ENCODE measurements around the gene CREM. TPM values are rescaled to one million over a fixed set of nuclear protein-coding genes. Genes with fewer than 3 reads are reported as not detected.
"Not testable (repeated sequence)": the region's sequence is repeated elsewhere in the genome, so short reads cannot be mapped to it uniquely, and the experiment has no call there.

The CREM gene
- 57.6 TPM for polyA plus RNA-seq (2012; ENCODE audit: low read depth, missing spikeins)

DNA sequence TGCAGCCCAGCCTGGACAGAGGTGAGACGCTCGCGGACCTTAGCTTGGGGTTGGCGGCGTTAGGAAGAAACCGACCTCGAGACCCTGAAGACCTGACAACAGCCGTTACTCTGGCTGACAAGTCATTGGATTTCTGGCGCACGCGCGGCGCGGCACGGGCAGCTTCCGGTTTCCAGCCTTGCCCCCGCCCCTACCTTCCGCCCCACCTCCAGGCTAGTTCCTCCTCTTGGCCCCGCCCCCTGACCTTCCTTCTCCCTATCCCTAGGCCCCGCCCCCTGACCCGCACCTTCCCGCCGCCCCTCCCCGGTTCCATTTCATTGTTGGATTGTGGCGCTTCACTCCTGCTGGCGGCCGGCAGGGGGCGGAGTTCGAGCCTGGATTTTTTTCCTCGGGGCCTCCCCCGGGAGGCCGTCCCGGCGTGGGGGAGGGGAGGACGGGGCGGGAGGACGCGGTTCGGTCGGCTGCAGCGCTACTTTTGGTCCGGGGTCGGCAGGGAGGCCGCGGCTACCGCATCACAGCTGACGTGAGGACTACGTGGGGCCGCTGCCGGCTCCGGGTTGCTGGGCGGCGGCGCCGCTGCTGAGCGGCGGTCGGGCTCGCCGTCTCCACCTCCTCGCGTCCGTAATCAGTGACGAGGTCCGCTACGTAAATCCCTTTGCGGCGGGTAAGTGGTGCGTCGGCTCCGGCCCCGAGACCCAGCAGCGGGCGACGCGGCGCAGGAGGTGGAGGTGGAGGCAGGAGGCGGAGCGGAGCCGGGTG is at the start of gene CREM:
Gene CREM, plus strand, starts transcription at position 317 of the 759 bp plus-strand sequence. CDS start 10,990 bp downstream, outside the sequence.
- peak; percentile 89 for TF ChIP-seq TAF1 (IDR thresholded peaks at IDR 0.05; ENCODE audit: low read depth, low read length)
- peak; percentile 16; the same call in 1 of the 2 replicates for TF ChIP-seq SPI1 (IDR thresholded peaks at IDR 0.05; ENCODE audit: low read depth, low read length)
- peak; percentile 89 for TF ChIP-seq POLR2A (IDR thresholded peaks at IDR 0.05; ENCODE audit: low read depth, low read length)
- TF ChIP-seq POU2F2 (IDR thresholded peaks at IDR 0.05; ENCODE audit: low read depth, low read length) = peak; percentile 70
- TF ChIP-seq PAX5 (IDR thresholded peaks at IDR 0.05; ENCODE audit: insufficient read depth, low read length, severe bottlenecking) = peak; percentile 17
- TF ChIP-seq POLR2AphosphoS5 (IDR thresholded peaks at IDR 0.05; ENCODE audit: low read depth, low read length) = peak; percentile 93
- DNase-seq (ENCODE audit: insufficient read length, low spot score) (peak; percentile 79), FAIRE-seq (peak; percentile 99)

DNA sequence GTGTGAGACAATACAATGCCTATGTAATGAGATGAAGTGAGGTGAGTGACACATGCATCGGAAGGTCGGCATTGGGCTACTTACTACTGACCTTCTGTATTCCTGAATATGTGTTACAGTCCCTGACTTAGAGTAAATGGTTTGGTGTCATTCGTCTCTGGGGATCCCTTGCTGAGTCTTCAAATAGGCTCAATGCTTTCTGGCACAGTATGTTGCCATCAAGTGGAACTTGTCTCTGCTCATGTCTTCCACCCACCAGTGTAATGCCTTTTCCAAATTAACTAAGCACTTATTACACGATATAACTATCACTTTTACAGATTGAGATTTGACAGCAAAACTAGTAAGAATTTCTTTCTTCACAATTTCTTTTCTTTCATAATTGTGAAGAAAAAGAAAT is 47.4 kb upstream of the CREM start:
- FAIRE-seq (no peak), DNase-seq (ENCODE audit: insufficient read length, low spot score) (no peak)
- TF ChIP-seq PAX5 (IDR thresholded peaks at IDR 0.05; ENCODE audit: insufficient read depth, low read length, severe bottlenecking) = no peak
- TF ChIP-seq POLR2A (IDR thresholded peaks at IDR 0.05; ENCODE audit: low read depth, low read length) = no peak
- no peak for TF ChIP-seq POU2F2 (IDR thresholded peaks at IDR 0.05; ENCODE audit: low read depth, low read length)
- no peak for TF ChIP-seq POLR2AphosphoS5 (IDR thresholded peaks at IDR 0.05; ENCODE audit: low read depth, low read length)
- TF ChIP-seq SPI1 (IDR thresholded peaks at IDR 0.05; ENCODE audit: low read depth, low read length) = no peak
- no peak for TF ChIP-seq TAF1 (IDR thresholded peaks at IDR 0.05; ENCODE audit: low read depth, low read length)

DNA sequence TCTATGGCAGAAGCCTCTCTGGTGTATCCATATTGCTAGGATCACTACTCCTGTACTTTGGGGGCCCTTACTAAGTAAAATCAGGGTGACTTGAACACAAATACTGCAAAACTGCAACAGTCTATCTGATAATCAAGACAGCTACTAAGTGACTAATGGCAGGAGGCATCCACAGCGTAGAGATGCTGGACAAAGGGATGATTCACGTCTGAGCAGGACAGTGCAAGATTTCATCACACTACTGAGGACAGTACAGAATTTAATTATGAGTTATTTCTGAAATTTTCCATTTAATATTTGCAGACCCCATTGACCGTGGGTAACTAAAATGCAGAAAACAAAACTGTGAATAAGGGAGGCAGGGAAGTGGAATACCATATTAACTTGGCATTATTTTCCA is 46.9 kb upstream of the CREM start:
- no peak for FAIRE-seq
- TF ChIP-seq PAX5 (IDR thresholded peaks at IDR 0.05; ENCODE audit: insufficient read depth, low read length, severe bottlenecking) = no peak
- no peak for TF ChIP-seq POLR2A (IDR thresholded peaks at IDR 0.05; ENCODE audit: low read depth, low read length)
- TF ChIP-seq POLR2AphosphoS5 (IDR thresholded peaks at IDR 0.05; ENCODE audit: low read depth, low read length) = no peak
- TF ChIP-seq SPI1 (IDR thresholded peaks at IDR 0.05; ENCODE audit: low read depth, low read length) = no peak
- TF ChIP-seq TAF1 (IDR thresholded peaks at IDR 0.05; ENCODE audit: low read depth, low read length) = no peak
- TF ChIP-seq POU2F2 (IDR thresholded peaks at IDR 0.05; ENCODE audit: low read depth, low read length) = no peak
- DNase-seq (ENCODE audit: insufficient read length, low spot score) = no peak

DNA sequence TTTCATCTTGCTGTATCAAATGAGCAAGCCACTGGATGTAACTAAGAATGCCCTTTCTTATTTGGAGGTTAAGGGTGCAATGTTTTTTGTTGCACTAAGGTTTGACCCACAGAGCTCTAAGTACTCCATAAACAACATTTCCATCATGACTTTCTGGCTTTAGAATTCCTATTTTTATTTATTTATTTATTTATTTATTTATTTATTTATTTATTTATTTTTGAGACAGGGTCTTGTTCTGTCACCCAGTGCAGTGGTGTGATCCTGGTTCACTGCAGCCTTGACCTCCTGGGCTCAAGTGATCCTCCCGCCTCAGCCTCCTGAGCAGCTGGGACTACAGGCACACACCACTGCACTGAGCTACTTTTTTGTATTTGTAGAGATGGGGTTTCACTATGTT is 46.4 kb upstream of the CREM start:
- FAIRE-seq; DNase-seq (ENCODE audit: insufficient read length, low spot score): not testable (repeated sequence)

DNA sequence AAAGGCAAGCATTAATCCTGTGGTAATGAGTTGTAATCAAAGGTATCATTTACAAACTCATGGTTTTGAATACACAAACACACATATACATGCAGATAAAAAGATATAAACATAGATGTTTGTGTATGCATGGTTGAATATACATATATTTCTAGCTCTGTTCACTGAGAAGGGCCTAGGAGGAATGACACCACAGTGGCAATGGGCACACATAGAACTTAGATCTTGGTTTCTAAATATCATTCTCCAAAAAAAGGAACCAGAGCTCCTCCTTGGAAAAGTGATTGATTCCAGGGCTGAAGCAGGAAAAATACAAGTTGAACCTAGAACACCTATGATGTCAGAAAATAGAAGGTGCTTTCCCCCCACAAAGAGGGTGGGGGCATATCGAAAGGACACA is 43.4 kb upstream of the CREM start:
- no peak for DNase-seq (ENCODE audit: insufficient read length, low spot score)
- no peak for FAIRE-seq
- TF ChIP-seq TAF1 (IDR thresholded peaks at IDR 0.05; ENCODE audit: low read depth, low read length) = no peak
- no peak for TF ChIP-seq POU2F2 (IDR thresholded peaks at IDR 0.05; ENCODE audit: low read depth, low read length)
- no peak for TF ChIP-seq PAX5 (IDR thresholded peaks at IDR 0.05; ENCODE audit: insufficient read depth, low read length, severe bottlenecking)
- no peak for TF ChIP-seq POLR2A (IDR thresholded peaks at IDR 0.05; ENCODE audit: low read depth, low read length)
- TF ChIP-seq SPI1 (IDR thresholded peaks at IDR 0.05; ENCODE audit: low read depth, low read length) = no peak
- no peak for TF ChIP-seq POLR2AphosphoS5 (IDR thresholded peaks at IDR 0.05; ENCODE audit: low read depth, low read length)

DNA sequence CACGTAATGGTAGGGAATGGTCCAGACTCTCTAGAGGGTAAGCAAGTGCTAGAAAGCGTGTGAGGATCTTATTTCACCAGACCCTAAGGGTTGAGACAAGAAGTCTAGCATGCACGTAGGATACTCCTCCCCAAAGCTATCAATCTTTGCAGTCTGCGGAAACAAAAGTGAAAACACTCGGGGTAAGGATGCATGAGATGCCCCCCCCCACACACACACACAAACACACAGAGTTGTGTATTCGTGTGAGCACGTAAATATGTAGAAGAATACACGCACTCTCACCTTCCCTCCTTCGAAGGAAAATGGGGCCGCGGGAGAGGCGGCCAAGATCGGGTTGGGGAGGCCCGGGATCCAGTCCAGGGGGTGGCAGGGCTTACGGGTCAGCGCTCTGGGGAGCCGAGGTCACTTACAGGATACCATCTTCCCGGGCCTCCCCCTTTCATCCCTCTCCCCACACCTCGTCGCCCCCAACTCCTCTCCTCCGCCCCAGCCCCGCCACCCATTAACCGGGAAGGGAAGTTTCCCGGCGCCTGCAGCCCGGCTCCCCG is 37.0 kb upstream of the CREM start:
- no peak for TF ChIP-seq PAX5 (IDR thresholded peaks at IDR 0.05; ENCODE audit: insufficient read depth, low read length, severe bottlenecking)
- TF ChIP-seq SPI1 (IDR thresholded peaks at IDR 0.05; ENCODE audit: low read depth, low read length) = no peak
- DNase-seq (ENCODE audit: insufficient read length, low spot score) = peak; percentile 39
- FAIRE-seq = no peak

DNA sequence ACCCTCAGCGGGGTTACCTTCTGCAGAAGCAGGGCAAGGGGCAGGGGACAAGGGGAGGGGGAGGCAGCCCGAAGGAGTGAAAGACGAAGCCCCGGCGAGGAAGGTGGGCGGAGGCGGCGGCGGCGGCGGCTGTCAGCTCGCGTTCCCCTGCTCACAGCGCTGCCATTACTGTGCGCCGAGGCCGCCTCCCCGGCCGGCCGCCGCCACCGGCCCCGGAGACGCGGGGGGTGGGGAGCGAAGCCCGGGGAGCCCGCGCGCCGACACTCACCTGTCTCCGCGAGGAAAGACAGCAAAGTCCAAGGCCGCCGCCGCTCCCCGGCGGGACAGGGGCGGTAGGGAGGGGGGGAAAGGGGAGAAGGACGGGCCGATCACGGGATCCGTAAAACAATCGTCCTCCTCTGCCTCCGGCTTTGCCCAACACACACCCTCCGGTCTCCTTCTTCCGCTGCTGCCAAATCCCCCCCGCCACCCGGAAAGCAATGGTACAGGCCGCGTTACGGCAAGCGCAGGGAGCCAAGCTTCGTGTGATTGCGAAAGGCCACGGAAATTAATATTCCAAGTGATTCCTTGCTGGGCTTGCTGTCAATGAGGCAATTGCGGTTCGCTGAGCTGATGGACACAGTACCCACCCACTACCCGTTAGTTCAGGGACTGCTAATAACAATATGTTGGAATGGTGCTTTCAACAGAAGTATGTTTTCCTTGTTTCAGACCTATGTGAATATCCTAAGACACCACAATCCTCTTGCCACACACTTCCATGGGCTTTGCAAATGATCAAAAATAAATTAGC is 36.3 kb upstream of the CREM start, which contains the start of gene CUL2:
Gene CUL2, minus strand, starts transcription at position 180 of the 793 bp plus-strand sequence. CDS start 19,024 bp downstream, outside the sequence.
- TF ChIP-seq POLR2AphosphoS5 (IDR thresholded peaks at IDR 0.05; ENCODE audit: low read depth, low read length) (peak; percentile 55), POU2F2 (IDR thresholded peaks at IDR 0.05; ENCODE audit: low read depth, low read length) (peak; percentile 87; the same call in 1 of the 2 replicates), TAF1 (IDR thresholded peaks at IDR 0.05; ENCODE audit: low read depth, low read length) (peak; percentile 43), PAX5 (IDR thresholded peaks at IDR 0.05; ENCODE audit: insufficient read depth, low read length, severe bottlenecking) (no peak), POLR2A (IDR thresholded peaks at IDR 0.05; ENCODE audit: low read depth, low read length) (peak; percentile 76), SPI1 (IDR thresholded peaks at IDR 0.05; ENCODE audit: low read depth, low read length) (no peak)
- peak; percentile 89 for FAIRE-seq
- peak; percentile 88 for DNase-seq (ENCODE audit: insufficient read length, low spot score)

DNA sequence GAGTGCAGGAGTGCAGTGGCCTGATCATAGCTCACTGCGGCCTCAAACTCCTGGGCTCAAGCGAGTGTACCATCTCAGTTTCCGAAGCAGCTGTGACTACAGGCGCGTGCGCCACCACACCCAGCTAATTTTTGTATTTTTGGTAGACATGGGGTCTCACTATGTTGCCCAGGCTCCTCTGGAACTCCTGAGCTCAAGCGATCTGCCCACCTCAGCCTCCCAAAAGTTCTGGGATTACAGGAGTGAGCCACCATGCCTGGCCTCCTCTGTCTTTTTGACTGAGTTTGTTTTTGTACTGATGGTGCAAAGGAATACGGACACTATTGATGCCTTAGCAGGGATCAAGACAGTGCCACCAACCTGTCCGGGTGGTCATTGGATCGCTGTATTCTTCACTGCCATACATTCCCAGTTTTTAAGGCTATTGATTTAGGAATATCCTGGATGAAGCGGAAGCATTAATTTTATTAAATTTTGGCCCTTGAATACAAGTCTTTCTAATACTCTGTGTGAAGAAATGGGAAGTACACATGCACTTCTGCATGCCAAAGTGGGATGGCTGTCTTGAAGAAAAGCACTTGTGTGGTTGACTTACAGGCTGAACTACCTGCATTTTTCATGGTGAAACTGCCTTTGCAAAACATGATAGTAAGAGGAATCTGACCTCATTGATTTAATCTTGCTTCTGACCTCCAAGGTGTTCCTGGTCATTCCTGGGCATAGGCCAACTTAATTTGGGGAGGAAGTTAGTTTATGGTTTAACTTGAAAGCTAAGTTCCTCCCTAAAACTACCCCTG is 34.5 kb upstream of the CREM start:
- DNase-seq (ENCODE audit: insufficient read length, low spot score) = no peak
- no peak for FAIRE-seq
- TF ChIP-seq TAF1 (IDR thresholded peaks at IDR 0.05; ENCODE audit: low read depth, low read length) (no peak), SPI1 (IDR thresholded peaks at IDR 0.05; ENCODE audit: low read depth, low read length) (no peak), POLR2A (IDR thresholded peaks at IDR 0.05; ENCODE audit: low read depth, low read length) (no peak), POU2F2 (IDR thresholded peaks at IDR 0.05; ENCODE audit: low read depth, low read length) (no peak), POLR2AphosphoS5 (IDR thresholded peaks at IDR 0.05; ENCODE audit: low read depth, low read length) (no peak), PAX5 (IDR thresholded peaks at IDR 0.05; ENCODE audit: insufficient read depth, low read length, severe bottlenecking) (no peak)

DNA sequence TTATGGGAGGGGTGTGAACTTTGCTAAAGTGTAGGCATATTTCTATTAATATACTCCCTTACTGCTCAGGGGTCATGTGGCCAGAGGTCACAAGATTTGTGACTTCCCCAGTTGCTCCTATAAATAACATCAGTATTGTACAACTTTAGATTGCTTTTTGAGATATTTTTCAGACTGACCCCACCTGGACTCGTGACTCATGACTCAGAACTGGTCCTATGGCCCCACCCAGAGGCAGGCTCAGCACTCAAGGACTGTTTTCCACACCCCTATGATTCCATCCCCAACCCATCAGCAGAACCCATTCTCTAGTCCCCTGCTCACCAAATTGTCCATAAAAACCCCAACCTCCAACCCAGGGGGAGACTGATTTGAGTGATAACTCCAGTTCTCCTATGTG is 33.8 kb upstream of the CREM start:
- DNase-seq (ENCODE audit: insufficient read length, low spot score) (no peak), FAIRE-seq (no peak)
- TF ChIP-seq POLR2A (IDR thresholded peaks at IDR 0.05; ENCODE audit: low read depth, low read length) = no peak
- TF ChIP-seq POU2F2 (IDR thresholded peaks at IDR 0.05; ENCODE audit: low read depth, low read length) = no peak
- TF ChIP-seq TAF1 (IDR thresholded peaks at IDR 0.05; ENCODE audit: low read depth, low read length) = no peak
- no peak for TF ChIP-seq SPI1 (IDR thresholded peaks at IDR 0.05; ENCODE audit: low read depth, low read length)
- TF ChIP-seq POLR2AphosphoS5 (IDR thresholded peaks at IDR 0.05; ENCODE audit: low read depth, low read length) = no peak
- TF ChIP-seq PAX5 (IDR thresholded peaks at IDR 0.05; ENCODE audit: insufficient read depth, low read length, severe bottlenecking) = no peak

All from GM12891 (cell line).